Measurements from ENCODE around the gene MYOCOS. TPM values are rescaled to one million over a fixed set of nuclear protein-coding genes. Genes with fewer than 3 reads are reported as not detected.

The MYOCOS gene
- total RNA-seq, 2 donors from 2014 or later = not detected

GRCh38 chr1:171674431-171675405, 52.7 kb downstream of the MYOCOS start:
- Histone ChIP-seq H3K4me3 (ENCODE audit: low read length) (no peak overlapping the region), H3K27me3 (ENCODE audit: control insufficient read depth, insufficient read depth, low read length, poor library complexity, severe bottlenecking) (no peaks in the 10 kb centered on the region), H3K9me3 (ENCODE audit: control insufficient read depth, low read length) (no peaks in the 10 kb centered on the region), H3K9ac (ENCODE audit: extremely low read depth, low read length, poor library complexity, severe bottlenecking) (no peak overlapping the region), H3K36me3 (ENCODE audit: control insufficient read depth, insufficient read depth, low read length) (no peaks in the 10 kb centered on the region), H3K4me1 (ENCODE audit: control insufficient read depth, insufficient read depth, low read length) (no peaks in the 10 kb centered on the region), H3K27ac (ENCODE audit: low read depth, low read length) (no peak overlapping the region)
- TF ChIP-seq, protein P1, sequence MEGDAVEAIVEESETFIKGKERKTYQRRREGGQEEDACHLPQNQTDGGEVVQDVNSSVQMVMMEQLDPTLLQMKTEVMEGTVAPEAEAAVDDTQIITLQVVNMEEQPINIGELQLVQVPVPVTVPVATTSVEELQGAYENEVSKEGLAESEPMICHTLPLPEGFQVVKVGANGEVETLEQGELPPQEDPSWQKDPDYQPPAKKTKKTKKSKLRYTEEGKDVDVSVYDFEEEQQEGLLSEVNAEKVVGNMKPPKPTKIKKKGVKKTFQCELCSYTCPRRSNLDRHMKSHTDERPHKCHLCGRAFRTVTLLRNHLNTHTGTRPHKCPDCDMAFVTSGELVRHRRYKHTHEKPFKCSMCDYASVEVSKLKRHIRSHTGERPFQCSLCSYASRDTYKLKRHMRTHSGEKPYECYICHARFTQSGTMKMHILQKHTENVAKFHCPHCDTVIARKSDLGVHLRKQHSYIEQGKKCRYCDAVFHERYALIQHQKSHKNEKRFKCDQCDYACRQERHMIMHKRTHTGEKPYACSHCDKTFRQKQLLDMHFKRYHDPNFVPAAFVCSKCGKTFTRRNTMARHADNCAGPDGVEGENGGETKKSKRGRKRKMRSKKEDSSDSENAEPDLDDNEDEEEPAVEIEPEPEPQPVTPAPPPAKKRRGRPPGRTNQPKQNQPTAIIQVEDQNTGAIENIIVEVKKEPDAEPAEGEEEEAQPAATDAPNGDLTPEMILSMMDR (conservative IDR thresholded peaks at IDR 0.05) = no peak
- Mint-ChIP-seq H3K36me3 (ENCODE audit: low read depth) (no peaks in the 10 kb centered on the region), H3K9me3 (no peaks in the 10 kb centered on the region), H3K27ac (no peak overlapping the region), H3K27me3 (ENCODE audit: insufficient read depth) (peaks cover 16% of the 10 kb centered on the region), H3K4me1 (no peaks in the 10 kb centered on the region), H3K4me3 (no peak overlapping the region)
- DNase-seq = peak; percentile 29
- 83 to 94% methylated on average over 2 to 3 of the region's 3 CpGs for WGBS, 2 experiments (ENCODE audit: insufficient coverage in 1 of 2, insufficient read length in 1 of 2)

Other genes starting within 250 kb of the MYOCOS start
- gene PRRC2C, start 136.7 kb upstream of the MYOCOS start, total RNA-seq = 100 to 1,000 TPM; 198 to 210 TPM
- not detected for gene MYOC, start 30.4 kb downstream of the MYOCOS start, total RNA-seq
- gene VAMP4, start 119.8 kb downstream of the MYOCOS start, total RNA-seq = 1 to 10 TPM; 6.2 to 6.9 TPM
- gene METTL13, start 159.4 kb downstream of the MYOCOS start, total RNA-seq = 10 to 100 TPM; 32.1 to 38.5 TPM
- gene DNM3, start 219.3 kb downstream of the MYOCOS start, total RNA-seq = 1 to 10 TPM in 1 of 2 donors, under 1 TPM in 1; 0.53 to 1.8 TPM